ENCODE results near the gene RALGPS1. TPM values are rescaled to one million over a fixed set of nuclear protein-coding genes. Genes with fewer than 3 reads are reported as not detected.

The RALGPS1 gene
- polyA plus RNA-seq, 2 of the 4 experiments (the other 2 are of a cell fraction) = 5.0 to 7.9 TPM

DNA sequence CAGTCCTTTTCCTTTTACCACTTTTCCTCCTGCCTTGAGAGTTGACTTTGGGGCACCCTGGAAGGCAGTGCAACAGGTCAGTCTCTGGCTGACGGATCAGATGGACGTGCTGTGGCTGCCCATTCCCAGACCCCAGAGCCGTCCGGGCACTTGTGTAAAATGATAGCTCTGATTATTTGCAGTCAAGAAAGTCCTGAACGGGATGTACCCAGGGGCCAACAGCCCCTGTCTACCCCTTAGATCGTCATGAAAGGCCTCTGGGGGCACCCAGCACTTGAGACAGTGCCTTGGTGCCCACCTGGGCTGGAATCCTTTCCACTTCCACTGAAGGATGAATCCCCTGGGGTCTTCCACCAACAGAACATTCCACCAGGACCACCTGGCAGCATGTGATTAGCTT is 225.6 kb downstream of the RALGPS1 start:
- Histone ChIP-seq H3K4me3 (no peak overlapping the region), H3K4me1 (peaks cover 11% of the 10 kb centered on the region; the same call in 2 of the 3 replicates), H3K27ac (no peak overlapping the region), H3K9me3 (no peaks in the 10 kb centered on the region), H3K4me2 (no peak overlapping the region)
- 81% methylated on average over 6 of the region's 6 CpGs for WGBS (ENCODE audit: missing lambda C conversion rate)
- ATAC-seq (no peak), FAIRE-seq (no peak), DNase-seq (ENCODE audit: low read depth in 1 of 2, low spot score in 1 of 2) (no peak)
- ChIA-PET CTCF (interaction anchor here (0.6 to 1.6 kb wide), 2 partner anchors 175 to 376 kb away, joined by 3 to 5 read pairs; no protein-coding TSS in a partner anchor), POLR2A (no interaction called here)
- TF ChIP-seq MAZ (IDR thresholded peaks at IDR 0.05; ENCODE audit: borderline replicate concordance, low read depth, low read length) (no peak), KDM5A (IDR thresholded peaks at IDR 0.05) (no peak), CBX8 (IDR thresholded peaks at IDR 0.05) (no peak), RAD21 (conservative IDR thresholded peaks at IDR 0.05 in 1 of 2, IDR thresholded peaks at IDR 0.05 in 1 of 2) (no peak), POLR2A (IDR thresholded peaks at IDR 0.05; ENCODE audit: low read length) (no peak), RARB (CRISPR knock-in tag; IDR thresholded peaks at IDR 0.05) (no peak), BHLHE40 (IDR thresholded peaks at IDR 0.05; ENCODE audit: low read depth, low read length) (no peak), HDAC2 (IDR thresholded peaks at IDR 0.05) (no peak), ZFP36 (IDR thresholded peaks at IDR 0.05; ENCODE audit: borderline replicate concordance, partially characterized antibody) (no peak)
- TF ChIP-seq, protein P1, sequence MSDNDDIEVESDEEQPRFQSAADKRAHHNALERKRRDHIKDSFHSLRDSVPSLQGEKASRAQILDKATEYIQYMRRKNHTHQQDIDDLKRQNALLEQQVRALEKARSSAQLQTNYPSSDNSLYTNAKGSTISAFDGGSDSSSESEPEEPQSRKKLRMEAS (IDR thresholded peaks at IDR 0.05) = no peak
- TF ChIP-seq, protein P2, sequence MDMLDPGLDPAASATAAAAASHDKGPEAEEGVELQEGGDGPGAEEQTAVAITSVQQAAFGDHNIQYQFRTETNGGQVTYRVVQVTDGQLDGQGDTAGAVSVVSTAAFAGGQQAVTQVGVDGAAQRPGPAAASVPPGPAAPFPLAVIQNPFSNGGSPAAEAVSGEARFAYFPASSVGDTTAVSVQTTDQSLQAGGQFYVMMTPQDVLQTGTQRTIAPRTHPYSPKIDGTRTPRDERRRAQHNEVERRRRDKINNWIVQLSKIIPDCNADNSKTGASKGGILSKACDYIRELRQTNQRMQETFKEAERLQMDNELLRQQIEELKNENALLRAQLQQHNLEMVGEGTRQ (IDR thresholded peaks at IDR 0.05) = no peak

DNA sequence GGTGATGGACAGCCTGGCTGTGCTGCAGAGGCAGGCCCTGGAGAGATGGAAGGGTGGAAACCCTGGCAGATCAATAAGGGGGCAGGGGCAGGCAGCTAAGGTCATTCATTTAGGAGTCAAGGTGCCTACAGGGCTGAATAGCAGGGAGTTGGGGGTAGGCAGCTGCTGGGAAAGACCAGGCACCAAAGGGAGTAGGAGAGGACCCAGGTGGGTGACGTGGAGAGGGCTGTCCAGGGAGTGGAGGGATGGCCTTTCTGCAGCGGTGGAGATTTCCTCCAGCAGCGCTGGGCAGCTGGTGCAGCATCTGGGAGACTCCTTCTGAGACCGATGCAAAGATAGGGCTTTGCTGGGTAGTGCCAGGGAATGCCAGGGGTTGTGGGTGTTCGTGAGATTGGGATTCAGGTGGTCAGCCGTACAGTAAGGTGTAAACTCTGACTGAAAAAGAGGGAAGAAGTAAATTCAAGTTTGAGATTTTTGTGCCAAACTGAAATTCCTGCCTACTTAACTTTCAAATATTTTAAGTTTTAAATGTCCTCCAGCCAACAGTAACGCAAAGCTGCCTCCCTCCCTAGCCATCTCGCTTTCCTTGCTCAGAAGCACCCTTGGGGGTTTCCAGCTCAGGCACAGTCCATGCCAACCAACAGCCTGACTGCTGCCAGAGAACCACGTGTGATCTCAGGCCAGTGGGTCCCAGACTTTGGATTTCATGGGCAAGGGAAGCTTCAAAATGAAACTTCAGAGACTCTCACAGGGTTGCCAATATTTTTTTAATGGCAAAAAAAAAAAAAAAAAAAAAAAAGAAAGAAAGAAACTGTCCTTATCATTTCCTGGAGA is 226.5 kb downstream of the RALGPS1 start:
- no peak overlapping the region for H3K4me2 ChIP-seq
- TF ChIP-seq, protein P3, sequence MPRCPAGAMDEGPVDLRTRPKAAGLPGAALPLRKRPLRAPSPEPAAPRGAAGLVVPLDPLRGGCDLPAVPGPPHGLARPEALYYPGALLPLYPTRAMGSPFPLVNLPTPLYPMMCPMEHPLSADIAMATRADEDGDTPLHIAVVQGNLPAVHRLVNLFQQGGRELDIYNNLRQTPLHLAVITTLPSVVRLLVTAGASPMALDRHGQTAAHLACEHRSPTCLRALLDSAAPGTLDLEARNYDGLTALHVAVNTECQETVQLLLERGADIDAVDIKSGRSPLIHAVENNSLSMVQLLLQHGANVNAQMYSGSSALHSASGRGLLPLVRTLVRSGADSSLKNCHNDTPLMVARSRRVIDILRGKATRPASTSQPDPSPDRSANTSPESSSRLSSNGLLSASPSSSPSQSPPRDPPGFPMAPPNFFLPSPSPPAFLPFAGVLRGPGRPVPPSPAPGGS (IDR thresholded peaks at IDR 0.05) = no peak
- TF ChIP-seq ZFP36 (IDR thresholded peaks at IDR 0.05; ENCODE audit: borderline replicate concordance, partially characterized antibody) (no peak), KDM5A (IDR thresholded peaks at IDR 0.05) (no peak), RAD21 (conservative IDR thresholded peaks at IDR 0.05 in 1 of 2, IDR thresholded peaks at IDR 0.05 in 1 of 2) (no peak), HOXB13 (CRISPR knock-in tag; IDR thresholded peaks at IDR 0.05; ENCODE audit: low read depth) (no peak), MYC (IDR thresholded peaks at IDR 0.05; ENCODE audit: borderline replicate concordance, low read length) (no peak), FOSL2 (IDR thresholded peaks at IDR 0.05) (no peak), FOSL2 (CRISPR knock-in tag; IDR thresholded peaks at IDR 0.05) (no peak), MAFK (IDR thresholded peaks at IDR 0.05; ENCODE audit: partially characterized antibody) (no peak), KDM1A (IDR thresholded peaks at IDR 0.05; ENCODE audit: low read depth) (no peak), ZC3H11A (IDR thresholded peaks at IDR 0.05) (no peak)
- TF ChIP-seq, protein P4, sequence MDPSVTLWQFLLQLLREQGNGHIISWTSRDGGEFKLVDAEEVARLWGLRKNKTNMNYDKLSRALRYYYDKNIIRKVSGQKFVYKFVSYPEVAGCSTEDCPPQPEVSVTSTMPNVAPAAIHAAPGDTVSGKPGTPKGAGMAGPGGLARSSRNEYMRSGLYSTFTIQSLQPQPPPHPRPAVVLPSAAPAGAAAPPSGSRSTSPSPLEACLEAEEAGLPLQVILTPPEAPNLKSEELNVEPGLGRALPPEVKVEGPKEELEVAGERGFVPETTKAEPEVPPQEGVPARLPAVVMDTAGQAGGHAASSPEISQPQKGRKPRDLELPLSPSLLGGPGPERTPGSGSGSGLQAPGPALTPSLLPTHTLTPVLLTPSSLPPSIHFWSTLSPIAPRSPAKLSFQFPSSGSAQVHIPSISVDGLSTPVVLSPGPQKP (IDR thresholded peaks at IDR 0.05; ENCODE audit: low read depth, low read length) = no peak
- peaks cover 11% of the 10 kb centered on the region; the same call in 2 of the 3 replicates for H3K4me1 ChIP-seq
- ATAC-seq (no peak), FAIRE-seq (no peak), DNase-seq (ENCODE audit: low read depth in 1 of 2, low spot score in 1 of 2) (no peak)
- H3K4me3 ChIP-seq = no peak overlapping the region
- H3K9me3 ChIP-seq = no peaks in the 10 kb centered on the region
- POLR2A ChIA-PET = no interaction called here
- CTCF ChIA-PET = interaction anchor here (0.6 to 1.6 kb wide), 2 partner anchors 176 to 377 kb away, joined by 3 to 5 read pairs; no protein-coding TSS in a partner anchor
- H3K27ac ChIP-seq = no peak overlapping the region
- WGBS (ENCODE audit: missing lambda C conversion rate) = 77% methylated on average over 9 of the region's 9 CpGs

DNA sequence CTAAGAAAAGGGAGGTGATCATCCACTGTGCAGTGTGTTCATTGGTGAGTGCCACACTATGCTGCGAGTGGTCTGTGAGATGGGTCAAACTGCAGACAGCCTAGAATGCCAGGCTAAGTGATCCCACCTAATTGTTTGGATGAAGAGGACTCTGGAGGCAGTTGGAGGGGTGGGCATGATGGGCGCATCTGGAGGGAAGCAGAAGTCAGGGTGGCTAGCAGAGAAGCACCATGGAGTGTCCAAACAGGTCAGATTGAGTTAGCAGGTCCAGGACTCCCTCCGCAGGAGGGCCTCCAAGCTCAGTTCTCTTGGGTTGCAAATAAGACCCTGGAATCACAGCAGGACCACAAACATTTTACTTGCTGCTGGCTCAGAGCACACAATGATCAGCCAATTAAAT is 227.7 kb downstream of the RALGPS1 start:
- Histone ChIP-seq H3K4me1 (peaks cover 11% of the 10 kb centered on the region; the same call in 2 of the 3 replicates), H3K4me2 (no peak overlapping the region), H3K4me3 (no peak overlapping the region), H3K27ac (no peak overlapping the region), H3K9me3 (no peaks in the 10 kb centered on the region)
- 92% methylated on average over 3 of the region's 3 CpGs for WGBS (ENCODE audit: missing lambda C conversion rate)
- no peak for DNase-seq (ENCODE audit: low read depth in 1 of 2, low spot score in 1 of 2)
- POLR2A ChIA-PET = no interaction called here
- FAIRE-seq = no peak
- ATAC-seq = no peak; a peak in 2 of 6 replicates
- CTCF ChIA-PET = interaction anchor here (1.2 kb wide), 1 partner anchor 25 kb away, joined by 3 read pairs; no protein-coding TSS in a partner anchor
- TF ChIP-seq, protein P5, sequence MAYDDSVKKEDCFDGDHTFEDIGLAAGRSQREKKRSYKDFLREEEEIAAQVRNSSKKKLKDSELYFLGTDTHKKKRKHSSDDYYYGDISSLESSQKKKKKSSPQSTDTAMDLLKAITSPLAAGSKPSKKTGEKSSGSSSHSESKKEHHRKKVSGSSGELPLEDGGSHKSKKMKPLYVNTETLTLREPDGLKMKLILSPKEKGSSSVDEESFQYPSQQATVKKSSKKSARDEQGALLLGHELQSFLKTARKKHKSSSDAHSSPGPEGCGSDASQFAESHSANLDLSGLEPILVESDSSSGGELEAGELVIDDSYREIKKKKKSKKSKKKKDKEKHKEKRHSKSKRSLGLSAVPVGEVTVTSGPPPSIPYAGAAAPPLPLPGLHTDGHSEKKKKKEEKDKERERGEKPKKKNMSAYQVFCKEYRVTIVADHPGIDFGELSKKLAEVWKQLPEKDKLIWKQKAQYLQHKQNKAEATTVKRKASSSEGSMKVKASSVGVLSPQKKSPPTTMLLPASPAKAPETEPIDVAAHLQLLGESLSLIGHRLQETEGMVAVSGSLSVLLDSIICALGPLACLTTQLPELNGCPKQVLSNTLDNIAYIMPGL (CRISPR knock-in tag; IDR thresholded peaks at IDR 0.05; ENCODE audit: borderline replicate concordance) = no peak
- TF ChIP-seq GATA3 (IDR thresholded peaks at IDR 0.05; ENCODE audit: borderline replicate concordance) (no peak), EHMT2 (IDR thresholded peaks at IDR 0.05; ENCODE audit: low read depth) (no peak), RCOR1 (IDR thresholded peaks at IDR 0.05; ENCODE audit: low read depth, low read length) (no peak), MAFK (IDR thresholded peaks at IDR 0.05; ENCODE audit: partially characterized antibody) (no peak), CHD2 (IDR thresholded peaks at IDR 0.05; ENCODE audit: low read length, partially characterized antibody) (no peak), RNF2 (IDR thresholded peaks at IDR 0.05; ENCODE audit: borderline replicate concordance, low read depth) (no peak), HOXB5 (CRISPR knock-in tag; IDR thresholded peaks at IDR 0.05) (no peak)
- TF ChIP-seq, protein P3 (IDR thresholded peaks at IDR 0.05) = no peak

Measured in A549 (cell line).